Ishikawa (cell line): Measurements from ENCODE around the gene NDP.

Source experiments
- CREB1 ChIP-seq: IDR thresholded peaks from 2 replicates; pipeline ENCODE4 v1.6.1; 2012; ENCODE audit warnings: low read depth
- EP300 ChIP-seq: IDR thresholded peaks from 2 replicates; pipeline ENCODE4 v1.6.1; 2012; ENCODE audit warnings: borderline replicate concordance

DNA sequence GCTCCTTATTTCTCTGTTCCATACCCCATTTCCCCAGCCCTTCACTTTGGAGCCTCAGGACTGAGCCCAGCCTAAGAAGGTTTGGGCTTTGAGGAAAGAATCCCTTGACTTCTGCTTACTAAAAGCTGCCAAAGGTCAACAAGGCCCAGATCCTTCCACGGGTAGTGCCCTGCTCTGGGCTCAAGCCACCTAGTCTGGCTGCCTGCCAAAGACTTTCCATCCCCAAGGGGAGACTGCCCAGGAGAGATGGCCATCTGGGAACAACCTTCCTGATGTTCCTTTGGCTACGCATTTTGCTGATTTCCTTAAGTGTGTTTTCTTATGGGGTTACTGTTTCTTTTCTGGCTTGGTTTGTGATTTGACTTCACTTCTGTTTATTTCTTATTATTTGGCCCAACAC is 49.8 kb upstream of the NDP start:
- TF ChIP-seq CREB1 (no peak), EP300 (no peak)
